CMK (cell line): ENCODE measurements around the gene SPACA1.
"Not testable (repeated sequence)": the region's sequence is repeated elsewhere in the genome, so short reads cannot be mapped to it uniquely, and the experiment has no call there.

Experiments
- DNase-seq: peaks from one replicate; pipeline ENCODE4 v3.0.0-alpha.2; 2010; ENCODE audit warnings: low read depth

Gene SPACA1

GRCh38 chr6:88047510-88048150 lies at the start of gene SPACA1:
Gene SPACA1, plus strand, starts transcription at chr6:88047841. Its CDS starts 65 bp downstream, at chr6:88047906.
- no peak for DNase-seq

GRCh38 chr6:88000713-88001112 lies 46.9 kb upstream of the SPACA1 start:
- no peak for DNase-seq

- not testable (repeated sequence) for DNase-seq
These were observed 46.4 kb upstream of the SPACA1 start for GRCh38 chr6:88001279-88001678.

GRCh38 chr6:88004707-88005106 lies 42.9 kb upstream of the SPACA1 start:
- DNase-seq = no peak

- DNase-seq = no peak
These were observed 41.1 kb upstream of the SPACA1 start for GRCh38 chr6:88006557-88006956.

- DNase-seq = no peak
These were observed 39.2 kb upstream of the SPACA1 start for GRCh38 chr6:88008411-88008810.

GRCh38 chr6:88008831-88009231 lies 38.8 kb upstream of the SPACA1 start:
- DNase-seq = no peak

GRCh38 chr6:88013015-88013414 lies 34.6 kb upstream of the SPACA1 start:
- DNase-seq = no peak

GRCh38 chr6:88013554-88013953 lies 34.1 kb upstream of the SPACA1 start:
- DNase-seq = no peak

GRCh38 chr6:88020439-88020838 lies 27.2 kb upstream of the SPACA1 start:
- DNase-seq = no peak

GRCh38 chr6:88024696-88025095 lies 22.9 kb upstream of the SPACA1 start:
- DNase-seq = no peak

GRCh38 chr6:88031550-88031949 lies 16.1 kb upstream of the SPACA1 start:
- no peak for DNase-seq

GRCh38 chr6:88044530-88044929 lies 3.1 kb upstream of the SPACA1 start:
- no peak for DNase-seq

- DNase-seq = no peak
These were observed 2.0 kb upstream of the SPACA1 start for GRCh38 chr6:88045521-88046136.

- no peak for DNase-seq
These were observed 937 bp downstream of the SPACA1 start for GRCh38 chr6:88048578-88048977.

- DNase-seq = no peak
These were observed 2.6 kb downstream of the SPACA1 start for GRCh38 chr6:88050140-88050818.

GRCh38 chr6:88059191-88059590 lies 11.6 kb downstream of the SPACA1 start:
- no peak for DNase-seq

GRCh38 chr6:88062376-88062775 lies 14.7 kb downstream of the SPACA1 start:
- no peak for DNase-seq

GRCh38 chr6:88072462-88072861 lies 24.8 kb downstream of the SPACA1 start:
- no peak for DNase-seq

GRCh38 chr6:88074791-88075190 lies 27.1 kb downstream of the SPACA1 start:
- no peak for DNase-seq

GRCh38 chr6:88077305-88077704 lies 29.7 kb downstream of the SPACA1 start:
- DNase-seq = no peak

- DNase-seq = no peak
These were observed 39.2 kb downstream of the SPACA1 start for GRCh38 chr6:88086792-88087191.

GRCh38 chr6:88089708-88090107 lies 42.1 kb downstream of the SPACA1 start:
- DNase-seq = no peak
